Activated CD4-positive, alpha-beta T cell treated with anti-CD3 and anti-CD28 coated beads, Interleukin-10, Interleukin-2, amounts not matched to agents 100 ng/mL and 50 ng/mL, durations not matched to agents 16 hours and 8 hours (primary cell): ENCODE measurements around the gene DIP2C.
A peak's percentile ranks its signal among the peaks of the same experiment; 100 is the strongest.
"Not testable (repeated sequence)": the region's sequence is repeated elsewhere in the genome, so short reads cannot be mapped to it uniquely, and the experiment has no call there.

ENCODE experiments used
- DNase-seq: peaks from one replicate; pipeline ENCODE4 v3.0.0-alpha.2; 2020

The DIP2C gene

DNA sequence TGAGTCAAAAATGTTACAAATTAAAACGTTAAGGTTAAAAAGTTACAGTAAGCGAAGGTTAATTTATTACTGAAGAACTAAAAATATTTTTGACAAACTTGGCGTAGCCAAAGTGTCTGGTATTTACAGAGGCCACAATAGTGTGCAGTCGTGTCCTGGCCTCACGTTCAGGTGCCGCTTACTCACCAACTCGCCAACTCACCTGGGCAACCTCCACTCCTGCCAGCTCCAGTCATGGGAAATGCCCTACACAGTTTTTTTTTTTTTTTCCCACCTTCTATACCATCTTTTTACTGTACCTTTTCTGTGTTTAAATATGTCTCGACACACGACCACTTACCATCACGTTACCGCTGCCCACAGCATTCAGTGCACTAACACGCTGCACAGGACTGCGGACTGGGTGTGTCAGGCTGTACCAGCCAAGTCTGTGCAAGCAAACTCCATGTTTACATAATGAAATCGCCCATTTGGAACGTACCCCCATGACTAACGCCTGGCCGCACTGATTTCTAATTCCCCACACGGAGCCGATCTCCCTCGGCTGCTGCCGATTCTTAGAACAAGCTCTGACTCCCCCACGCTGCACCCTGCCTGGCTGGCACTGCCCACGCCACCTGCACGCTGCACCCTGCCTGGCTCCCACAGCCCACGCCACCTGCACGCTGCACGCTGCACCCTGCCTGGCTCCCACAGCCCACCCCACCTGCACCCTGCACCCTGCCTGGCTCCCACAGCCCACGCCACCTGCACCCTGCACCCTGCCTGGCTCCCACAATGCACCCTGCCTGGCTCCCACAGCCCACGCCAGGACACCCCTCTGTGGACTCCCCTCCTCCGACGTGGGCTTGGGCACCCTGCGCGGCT, 351.1 kb downstream of the DIP2C start:
- no peak for DNase-seq

- no peak for DNase-seq
Observed at GRCh38 chr10:336247-336646, 353.2 kb downstream of the DIP2C start.

- DNase-seq, result no peak
Observed at GRCh38 chr10:335151-335800, 354.2 kb downstream of the DIP2C start.

- DNase-seq, result no peak
Observed at GRCh38 chr10:331186-331585, 358.3 kb downstream of the DIP2C start.

DNA sequence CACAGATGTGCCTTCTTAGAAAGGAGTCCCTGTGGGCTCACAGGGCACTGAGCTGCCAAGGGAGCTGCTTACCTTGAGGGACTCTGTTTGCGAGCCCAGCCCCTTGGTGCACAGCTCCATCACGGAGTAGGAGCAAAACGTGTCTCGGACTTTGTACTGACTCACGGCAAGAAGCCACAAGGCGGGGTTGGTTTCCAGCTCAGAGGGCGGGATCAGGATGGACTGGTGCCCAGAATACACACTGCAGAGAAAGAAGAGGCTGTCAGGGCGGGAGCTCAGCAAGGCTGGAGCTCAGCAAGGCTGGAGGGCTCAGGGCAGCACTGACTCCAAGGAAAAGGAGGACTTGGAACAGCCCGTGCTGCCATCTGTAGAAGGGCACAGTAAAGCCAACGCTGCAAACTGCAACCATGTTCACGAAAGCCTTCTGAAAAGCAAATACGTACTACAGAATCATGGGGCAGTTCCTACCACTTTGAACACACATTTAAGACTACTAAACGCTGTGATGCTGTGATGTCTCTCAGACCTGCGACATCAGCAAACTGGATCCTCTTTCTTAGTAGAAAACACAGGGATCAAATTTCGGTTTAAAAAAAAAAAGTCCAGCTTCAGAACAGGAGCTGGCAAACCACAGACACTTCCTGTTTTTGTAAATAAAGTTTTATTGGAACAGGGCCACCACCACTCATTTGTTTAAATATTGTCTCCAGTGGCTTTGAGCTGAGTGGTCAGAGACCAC, 359.9 kb downstream of the DIP2C start:
- DNase-seq, result peak; percentile 46

GRCh38 chr10:327889-328852, 361.3 kb downstream of the DIP2C start:
- no peak for DNase-seq

- no peak for DNase-seq
Observed at GRCh38 chr10:326894-327635, 362.4 kb downstream of the DIP2C start.

GRCh38 chr10:326350-326749, 363.1 kb downstream of the DIP2C start:
- DNase-seq, result no peak

GRCh38 chr10:325282-325681, 364.2 kb downstream of the DIP2C start:
- DNase-seq, result no peak

GRCh38 chr10:324593-324992, 364.9 kb downstream of the DIP2C start:
- DNase-seq, result no peak

DNA sequence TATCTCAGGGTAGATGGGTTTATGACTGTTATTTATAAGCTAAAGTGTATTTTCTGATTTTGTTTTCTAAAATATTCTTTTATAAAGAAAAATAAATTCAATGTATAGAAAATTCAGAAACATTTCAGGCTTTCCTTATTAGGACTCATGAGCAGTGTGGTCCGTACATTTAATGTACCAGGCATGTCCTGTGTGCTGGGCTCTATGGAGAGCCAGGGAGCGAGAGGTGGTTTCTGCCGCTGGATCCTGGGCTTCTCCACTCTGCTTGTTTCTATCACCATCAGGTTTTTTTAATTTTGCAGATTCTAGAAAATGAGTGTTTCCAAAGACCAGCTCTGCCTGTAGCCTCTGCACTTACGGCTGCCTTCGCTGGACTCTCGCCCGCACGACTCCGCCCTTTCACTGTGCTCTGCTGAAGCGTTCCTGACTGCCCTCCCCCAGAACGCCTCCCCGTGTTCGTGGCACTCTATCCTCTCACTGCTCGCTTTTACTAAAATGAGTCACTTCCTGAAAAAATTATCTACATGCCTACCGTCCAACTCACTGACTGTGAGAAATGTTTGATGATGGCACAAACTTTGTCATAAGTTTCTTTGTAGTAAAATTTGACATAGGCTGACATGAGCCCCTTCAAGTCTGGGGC, 365.7 kb downstream of the DIP2C start:
- peak; percentile 81 for DNase-seq

DNA sequence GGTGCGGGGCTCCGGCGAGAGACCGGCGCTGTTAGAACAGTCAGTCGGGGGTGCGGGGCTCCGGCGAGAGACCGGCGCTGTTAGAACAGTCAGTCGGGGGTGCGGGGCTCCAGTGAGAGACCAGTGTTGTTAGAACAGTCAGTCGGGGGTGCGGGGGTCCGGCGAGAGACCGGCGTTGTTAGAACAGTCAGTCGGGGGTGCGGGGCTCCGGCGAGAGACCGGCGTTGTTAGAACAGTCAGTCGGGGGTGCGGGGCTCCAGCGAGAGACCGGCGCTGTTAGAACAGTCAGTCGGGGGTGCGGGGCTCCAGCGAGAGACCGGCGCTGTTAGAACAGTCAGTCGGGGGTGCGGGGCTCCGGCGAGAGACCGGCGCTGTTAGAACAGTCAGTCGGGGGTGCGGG, 366.4 kb downstream of the DIP2C start:
- not testable (repeated sequence) for DNase-seq

DNA sequence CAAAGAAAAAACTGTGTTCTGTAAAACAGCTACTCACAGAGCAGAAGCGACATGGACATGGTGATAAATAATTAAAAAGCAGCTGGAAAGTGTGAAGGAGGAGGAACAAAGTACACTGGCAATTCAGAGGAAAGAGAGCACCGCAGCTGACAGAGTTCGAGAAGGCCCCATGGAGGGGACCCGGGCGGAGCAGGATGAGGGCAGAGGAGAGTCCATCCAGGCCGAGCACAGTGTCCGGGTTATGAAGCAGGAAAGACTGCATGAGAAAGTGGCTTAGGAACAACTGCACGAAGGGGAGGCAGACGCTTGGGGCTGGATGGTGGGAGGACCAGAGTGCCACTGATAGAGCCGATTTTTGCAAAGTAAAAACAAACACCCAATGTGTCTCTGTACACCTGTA, 368.7 kb downstream of the DIP2C start:
- no peak for DNase-seq

DNA sequence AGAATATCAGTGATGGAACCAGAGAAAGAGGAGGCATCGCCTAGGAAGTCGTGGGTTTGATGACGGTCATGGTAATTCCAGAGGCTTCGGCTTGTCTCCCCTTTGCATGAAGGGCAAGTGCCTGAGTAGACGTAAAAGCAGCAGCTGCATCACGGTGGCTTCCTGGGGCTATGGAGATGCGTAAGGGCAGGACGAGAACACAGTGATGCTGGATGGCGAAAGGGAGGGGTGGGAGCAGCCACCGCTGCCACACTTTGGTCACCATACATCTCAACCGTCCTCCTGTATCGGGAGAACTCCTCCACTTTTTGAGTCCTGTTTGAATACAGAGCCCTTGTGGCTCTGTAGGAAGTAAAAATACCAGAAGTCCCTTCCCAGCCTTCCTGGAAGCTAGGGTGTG, 371.5 kb downstream of the DIP2C start:
- DNase-seq, result no peak

GRCh38 chr10:317271-317769, 372.1 kb downstream of the DIP2C start:
- no peak for DNase-seq

DNA sequence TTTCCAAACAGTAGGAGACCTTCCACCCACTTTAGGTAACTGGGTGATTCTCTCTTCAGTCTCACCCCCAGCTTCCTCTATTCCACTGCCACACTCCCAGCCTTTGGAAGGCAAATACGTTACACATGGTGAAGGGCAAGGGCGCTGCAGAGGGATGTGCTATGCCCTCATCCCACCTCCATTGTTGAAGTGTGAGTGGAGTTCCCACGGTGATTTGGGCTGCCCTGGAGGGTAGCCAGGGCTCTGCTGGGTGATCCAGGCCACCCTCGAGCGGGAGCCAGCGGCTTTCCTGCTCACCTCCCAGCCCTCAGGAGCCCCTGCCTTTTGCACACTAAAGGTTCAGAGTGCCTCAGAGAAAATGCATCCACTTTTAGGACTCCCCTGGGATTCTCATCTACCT, 373.1 kb downstream of the DIP2C start:
- DNase-seq, result no peak

DNA sequence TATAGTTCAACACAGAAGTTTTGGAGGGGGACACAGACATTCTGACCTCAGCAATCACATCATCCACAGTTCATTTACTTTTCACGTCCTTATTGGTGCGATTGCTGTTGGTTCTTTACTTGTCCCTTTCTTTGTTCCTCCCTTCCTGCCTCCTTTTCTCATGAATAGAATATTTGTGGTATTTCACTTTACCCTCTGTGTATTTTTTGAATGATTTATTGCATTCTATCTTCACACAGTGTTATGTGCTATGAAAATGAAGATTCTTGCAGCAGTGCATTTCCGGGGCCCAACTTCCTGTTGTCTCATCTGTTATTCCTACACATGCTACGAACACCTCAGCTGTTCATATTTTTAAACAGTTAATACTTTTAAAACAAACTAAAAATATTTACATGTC, 374.6 kb downstream of the DIP2C start:
- no peak for DNase-seq

GRCh38 chr10:314381-314780, 375.1 kb downstream of the DIP2C start:
- DNase-seq, result no peak

DNA sequence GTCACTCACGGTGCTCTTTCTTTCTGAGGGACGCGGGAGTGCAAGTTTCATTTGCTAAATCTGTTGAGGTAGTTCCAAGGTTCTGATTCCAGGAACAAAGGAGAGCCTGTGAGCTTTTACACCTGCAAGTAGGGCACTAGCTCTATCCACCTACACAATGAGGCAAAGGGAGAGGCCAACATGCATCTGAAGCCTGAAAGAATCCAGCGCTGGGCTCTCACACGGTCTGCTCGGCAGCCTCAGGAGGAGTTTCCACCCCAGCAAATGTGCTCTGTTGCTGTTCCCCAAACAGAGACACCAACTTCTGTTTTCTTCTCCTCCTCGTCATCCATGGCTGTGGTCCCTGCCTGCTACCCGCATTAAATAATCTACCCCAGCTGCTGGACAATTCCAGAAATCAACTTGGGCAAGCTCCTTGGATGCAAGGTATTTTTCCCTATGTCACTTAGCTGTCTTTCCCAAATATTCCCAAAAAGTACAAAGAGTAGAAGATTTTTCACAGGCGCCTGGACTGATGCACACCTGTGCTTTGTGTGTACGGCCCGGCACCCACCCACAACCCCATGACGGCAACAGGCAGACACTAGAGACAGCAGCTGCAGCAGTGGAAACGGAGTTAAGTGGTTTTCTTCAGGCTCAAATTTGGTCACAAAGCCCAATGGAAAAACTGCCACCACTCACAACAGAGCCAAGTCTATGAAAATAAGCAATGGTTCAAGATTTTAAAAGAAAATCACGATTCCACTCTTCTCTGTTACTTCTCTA, 377.4 kb downstream of the DIP2C start:
- DNase-seq, result no peak

- DNase-seq, result no peak
Observed at GRCh38 chr10:310976-311639, 378.4 kb downstream of the DIP2C start.
